Right kidney (tissue), 1 donor: ENCODE results near the gene B4GALNT3.
A peak's percentile ranks its signal among the peaks of the same experiment; 100 is the strongest.

Experiments
- DNase-seq: peaks from one replicate; pipeline ENCODE4 v3.0.0-alpha.2; 2016

The B4GALNT3 gene

DNA sequence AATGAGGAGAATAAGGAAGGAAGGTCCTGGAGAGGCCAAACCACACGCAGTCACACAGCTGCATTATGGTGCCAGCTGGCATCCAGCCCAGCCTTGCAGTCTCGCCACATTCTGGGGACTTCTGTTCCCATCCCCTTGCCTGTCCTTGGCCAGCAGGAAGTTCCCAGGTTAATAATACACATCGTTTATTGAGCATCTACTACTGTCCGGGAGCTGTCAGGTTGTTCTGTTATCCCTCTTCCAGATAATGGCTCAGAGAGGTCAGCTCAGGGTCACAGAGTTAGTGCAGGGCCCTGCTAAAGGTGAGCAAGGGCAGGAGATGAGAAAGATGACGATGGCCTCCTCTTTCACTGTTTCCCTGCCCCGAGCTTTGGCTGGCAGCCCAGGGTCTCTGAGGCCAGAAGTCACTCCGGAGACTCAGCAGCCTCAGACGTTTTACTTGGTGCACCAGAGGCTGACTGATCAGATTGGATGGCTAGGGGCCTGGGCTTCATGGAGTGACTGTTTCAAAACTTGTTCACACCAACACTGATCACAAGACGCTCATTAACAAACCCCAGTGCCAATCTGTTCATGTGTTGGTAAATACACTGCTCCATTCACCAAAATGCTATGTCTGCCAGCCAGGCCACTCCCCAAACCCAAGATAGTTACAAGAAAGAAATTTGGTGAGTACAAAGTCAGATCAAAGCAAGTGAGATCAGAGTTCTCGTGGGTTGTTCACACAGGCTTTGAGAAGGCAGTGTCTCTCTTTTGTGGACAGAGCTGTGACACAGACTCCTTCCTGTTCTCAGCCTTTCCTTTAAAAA is 79.2 kb downstream of the B4GALNT3 start:
- no peak for DNase-seq

- DNase-seq, result no peak
Observed at GRCh38 chr12:539540-540310, 80.0 kb downstream of the B4GALNT3 start.

DNA sequence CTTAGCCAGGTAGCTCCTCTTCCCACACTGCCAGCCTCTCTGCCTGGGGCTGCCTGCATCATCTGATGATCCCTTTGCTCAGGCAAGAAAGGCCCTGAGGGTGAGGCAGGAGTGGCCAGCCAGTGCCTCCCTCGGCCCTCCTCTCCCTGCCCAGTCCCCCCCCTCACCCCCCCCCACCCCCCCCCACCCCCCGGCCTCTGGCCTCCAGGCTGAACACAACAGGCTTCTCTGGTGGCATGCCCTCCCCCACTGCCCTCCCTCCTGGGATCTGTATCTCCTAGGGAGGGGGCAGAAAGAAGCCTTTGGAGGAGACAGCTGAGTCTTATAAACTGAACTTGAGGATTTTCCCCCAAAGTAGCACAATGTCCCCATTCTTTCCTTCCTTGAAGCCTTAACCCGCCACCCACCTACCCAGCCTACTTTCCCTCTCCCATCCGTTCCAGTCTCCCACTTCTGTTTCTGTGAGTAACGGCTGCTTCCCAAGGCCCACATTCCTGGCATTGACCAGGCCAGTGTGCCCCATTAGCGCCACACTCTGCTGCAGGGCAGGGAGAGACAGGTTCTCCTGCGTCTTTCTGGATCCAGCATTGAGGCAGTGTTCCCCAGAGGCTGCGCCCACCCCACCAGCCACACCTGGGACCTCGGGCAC is 82.1 kb downstream of the B4GALNT3 start:
- peak; percentile 55 for DNase-seq

DNA sequence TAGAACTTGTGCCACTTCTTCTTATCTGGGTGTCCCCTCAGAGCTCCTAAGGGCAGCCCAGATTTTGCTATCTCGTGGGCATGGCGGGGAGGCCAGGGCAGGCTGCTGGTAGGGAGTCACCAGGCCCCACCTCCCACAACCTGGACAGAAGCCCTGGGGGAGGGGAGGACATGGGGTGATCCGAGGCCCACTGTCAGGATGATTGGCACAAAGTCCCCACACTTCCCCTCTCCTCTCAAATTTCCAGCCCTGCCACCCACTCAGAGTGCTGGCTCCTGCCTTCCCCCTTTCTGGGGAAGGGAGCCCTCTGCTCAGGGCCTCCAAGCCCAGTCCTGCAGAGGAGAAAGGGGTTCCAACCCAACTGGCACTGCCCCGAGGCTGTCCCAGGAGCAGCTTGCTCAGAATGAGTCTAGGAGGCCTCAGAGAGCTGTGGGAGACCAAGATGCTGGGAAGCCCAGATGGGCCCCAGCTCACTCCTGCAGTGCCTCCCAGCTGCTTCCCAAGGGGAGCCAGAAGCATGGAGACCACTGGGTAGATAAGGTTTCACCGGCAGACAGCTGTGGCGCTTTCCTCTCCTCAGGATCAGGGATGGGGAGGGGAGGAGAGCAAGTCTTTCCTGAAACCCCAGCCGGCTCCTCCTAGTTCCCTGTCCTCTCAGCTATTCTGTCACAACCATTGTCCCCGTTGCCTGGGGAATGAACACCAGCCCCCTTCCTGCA is 82.8 kb downstream of the B4GALNT3 start:
- DNase-seq, result peak; percentile 56

- DNase-seq, result no peak
Observed at GRCh38 chr12:543114-543451, 83.3 kb downstream of the B4GALNT3 start.

- DNase-seq, result no peak
Observed at GRCh38 chr12:544142-544541, 84.4 kb downstream of the B4GALNT3 start.

- DNase-seq, result no peak
Observed at GRCh38 chr12:544941-545635, 85.3 kb downstream of the B4GALNT3 start.

DNA sequence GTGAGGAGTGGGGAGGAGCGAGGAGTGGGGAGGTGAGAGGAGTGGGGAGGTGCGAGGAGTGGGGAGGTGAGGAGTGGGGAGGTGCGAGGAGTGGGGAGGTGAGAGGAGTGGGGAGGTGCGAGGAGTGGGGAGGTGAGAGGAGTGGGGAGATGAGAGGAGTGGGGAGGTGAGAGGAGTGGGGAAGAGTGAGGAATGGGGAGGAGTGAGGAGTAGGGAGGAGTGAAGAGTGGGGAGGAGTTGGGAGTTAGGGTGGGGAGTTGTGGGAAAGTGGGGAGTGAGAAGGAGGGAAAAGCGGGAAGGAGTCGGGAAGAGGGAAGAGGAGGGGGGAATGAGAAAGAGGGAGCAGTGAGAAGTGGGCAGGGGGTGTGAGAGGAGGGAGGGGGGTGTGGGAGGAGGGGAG is 86.1 kb downstream of the B4GALNT3 start:
- DNase-seq, result no peak

DNA sequence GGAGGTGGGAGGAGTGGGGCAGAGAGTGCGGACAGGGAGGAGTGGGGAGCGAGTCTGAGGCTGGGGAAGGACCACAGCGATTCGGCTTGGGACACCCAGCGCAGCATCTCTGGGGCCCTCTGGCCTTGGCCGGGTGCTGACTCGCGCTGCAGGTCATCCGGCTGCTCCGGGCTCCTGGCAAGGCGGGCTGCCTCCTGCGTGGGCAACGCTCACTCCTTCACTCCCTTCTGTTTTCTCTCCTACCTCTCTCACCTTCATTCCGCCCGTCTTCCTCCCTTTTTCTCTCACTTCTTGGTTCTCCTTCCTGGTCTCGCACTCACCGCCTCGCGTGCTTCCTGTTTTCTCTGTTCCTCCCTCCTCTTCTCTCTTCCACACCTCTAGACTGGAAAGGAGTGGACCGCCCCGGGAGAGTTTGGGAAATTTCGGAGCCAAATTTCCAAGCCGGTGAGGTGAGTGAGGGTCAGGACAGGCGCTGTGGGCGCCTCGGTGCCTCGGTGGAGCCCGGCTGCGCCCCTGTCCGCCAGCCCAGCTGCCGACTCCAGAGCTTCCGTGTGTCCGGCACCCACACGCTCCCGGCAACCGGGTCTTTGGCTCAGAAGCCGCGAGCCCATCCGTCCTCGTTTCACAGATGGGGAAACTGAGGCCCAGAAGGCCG is 86.7 kb downstream of the B4GALNT3 start:
- DNase-seq, result no peak

- DNase-seq, result peak; percentile 51
Observed at GRCh38 chr12:546920-547845, 87.4 kb downstream of the B4GALNT3 start.

DNA sequence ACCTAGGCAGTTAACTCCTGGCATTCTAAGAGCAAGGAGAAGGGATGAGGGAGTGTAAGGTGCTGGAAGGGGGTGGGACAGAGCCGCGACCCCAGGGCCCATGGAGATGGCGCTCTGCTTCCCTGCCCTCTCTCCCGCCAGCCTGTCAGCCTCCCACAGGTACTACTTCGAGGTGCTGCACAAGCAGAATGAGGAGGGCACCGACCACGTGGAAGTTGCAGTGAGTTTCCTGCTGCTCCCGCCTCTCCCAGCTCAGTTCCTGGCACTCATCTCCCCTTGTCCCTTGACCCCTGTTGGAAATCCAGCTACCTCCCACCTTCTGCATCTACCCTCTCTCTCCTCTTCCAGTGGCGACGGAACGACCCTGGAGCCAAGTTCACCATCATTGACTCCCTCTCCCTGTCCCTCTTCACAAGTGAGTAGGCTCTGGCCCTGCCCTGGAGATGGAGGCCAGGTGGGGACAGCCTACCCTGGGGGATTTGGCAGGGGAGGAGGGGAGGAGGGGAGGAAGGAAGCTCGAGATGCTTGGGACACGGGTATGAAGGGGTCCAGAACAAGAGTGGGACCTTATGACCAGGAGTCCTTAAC is 88.2 kb downstream of the B4GALNT3 start:
- no peak for DNase-seq

DNA sequence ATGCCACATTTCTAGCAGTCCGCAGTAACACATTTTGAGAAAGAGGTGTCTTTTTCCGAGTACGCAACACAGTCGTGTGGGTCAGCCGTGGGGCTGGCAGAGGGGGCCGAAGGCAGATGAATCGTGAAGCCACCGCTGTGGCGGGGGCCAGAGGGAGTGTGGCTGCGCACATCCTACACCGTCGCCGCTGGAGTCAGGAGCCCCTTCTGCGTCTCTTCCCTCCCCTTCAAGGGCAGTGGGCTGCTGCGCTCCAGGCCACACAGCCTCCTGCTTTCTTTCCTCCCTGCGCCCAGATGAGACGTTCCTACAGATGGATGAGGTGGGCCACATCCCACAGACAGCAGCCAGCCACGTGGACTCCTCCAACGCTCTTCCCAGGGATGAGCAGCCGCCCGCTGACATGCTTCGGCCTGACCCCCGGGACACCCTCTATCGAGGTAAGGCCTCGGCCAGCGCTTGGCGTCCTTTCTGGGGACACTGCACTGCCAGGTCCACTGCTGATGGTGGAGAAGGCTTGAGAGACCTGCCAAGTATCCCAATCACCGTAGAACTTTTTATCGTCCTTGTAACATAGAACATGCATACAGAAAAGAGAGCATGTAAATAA is 89.8 kb downstream of the B4GALNT3 start:
- DNase-seq, result no peak

DNA sequence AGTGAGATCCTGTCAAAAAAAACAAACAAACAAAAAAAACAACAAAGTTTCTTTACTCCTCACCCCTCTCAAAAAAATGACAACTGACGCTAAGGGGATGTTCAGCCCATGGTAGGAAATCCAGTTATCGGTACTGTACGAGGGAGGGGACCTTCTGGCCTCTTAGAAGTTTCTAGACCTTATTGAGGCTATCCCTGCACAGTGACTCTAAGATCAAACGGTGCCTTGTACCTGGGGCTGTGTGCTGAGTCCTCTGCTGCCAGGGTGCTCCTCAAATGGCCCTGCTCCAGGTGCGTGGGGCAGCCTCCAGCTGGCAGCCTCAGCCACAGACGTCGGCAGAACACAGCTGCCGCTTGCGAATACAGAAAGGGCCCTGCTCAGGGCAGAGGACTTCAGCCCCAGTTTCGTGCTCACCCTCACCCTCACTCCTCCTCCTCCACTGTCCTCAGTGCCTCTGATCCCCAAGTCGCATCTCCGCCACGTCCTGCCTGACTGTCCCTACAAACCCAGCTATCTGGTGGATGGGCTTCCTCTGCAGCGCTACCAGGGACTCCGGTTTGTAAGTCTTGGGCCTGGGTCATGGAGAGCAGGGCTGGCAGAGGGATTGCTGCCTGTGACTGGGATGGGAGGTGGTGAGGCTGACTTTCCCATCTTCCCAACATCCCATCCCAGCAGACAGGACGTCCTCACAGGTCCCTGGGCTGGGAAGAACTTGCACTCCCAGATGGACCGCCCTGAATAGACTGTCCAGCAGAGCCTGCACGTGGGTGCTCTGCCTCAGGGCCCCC is 90.9 kb downstream of the B4GALNT3 start:
- no peak for DNase-seq

- no peak for DNase-seq
Observed at GRCh38 chr12:552466-552865, 92.7 kb downstream of the B4GALNT3 start.

GRCh38 chr12:553216-554000 is 93.7 kb downstream of the B4GALNT3 start:
- DNase-seq, result no peak

DNA sequence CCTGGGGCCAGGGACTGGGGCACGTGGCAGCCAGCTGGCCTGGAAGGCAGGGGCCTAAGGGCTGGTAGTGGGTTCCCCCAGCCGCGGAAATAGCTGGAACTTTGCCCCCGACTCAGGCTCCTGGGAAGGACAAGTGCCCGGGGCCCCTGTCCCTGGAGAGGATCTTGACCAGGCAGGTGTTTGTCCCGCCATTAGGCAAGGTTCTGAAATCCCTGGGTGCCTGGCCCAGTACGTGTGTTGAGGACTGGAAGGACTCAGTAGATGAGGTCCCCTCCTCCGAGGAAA is 94.2 kb downstream of the B4GALNT3 start:
- DNase-seq, result no peak

DNA sequence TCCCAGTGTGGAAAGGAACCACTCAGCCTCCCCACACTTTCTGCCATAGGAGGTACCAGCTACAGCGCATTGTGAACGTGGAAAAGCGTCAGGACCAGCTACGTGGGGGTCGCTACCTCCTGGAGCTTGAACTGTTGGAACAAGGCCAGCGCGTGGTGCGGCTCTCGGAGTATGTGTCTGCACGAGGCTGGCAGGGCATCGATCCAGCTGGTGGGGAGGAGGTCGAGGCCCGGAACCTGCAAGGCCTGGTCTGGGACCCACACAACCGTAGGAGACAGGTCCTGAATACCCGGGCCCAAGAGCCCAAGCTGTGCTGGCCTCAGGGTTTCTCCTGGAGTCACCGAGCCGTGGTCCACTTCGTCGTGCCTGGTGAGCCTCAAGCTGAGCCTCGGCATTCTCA is 96.8 kb downstream of the B4GALNT3 start:
- DNase-seq, result no peak

DNA sequence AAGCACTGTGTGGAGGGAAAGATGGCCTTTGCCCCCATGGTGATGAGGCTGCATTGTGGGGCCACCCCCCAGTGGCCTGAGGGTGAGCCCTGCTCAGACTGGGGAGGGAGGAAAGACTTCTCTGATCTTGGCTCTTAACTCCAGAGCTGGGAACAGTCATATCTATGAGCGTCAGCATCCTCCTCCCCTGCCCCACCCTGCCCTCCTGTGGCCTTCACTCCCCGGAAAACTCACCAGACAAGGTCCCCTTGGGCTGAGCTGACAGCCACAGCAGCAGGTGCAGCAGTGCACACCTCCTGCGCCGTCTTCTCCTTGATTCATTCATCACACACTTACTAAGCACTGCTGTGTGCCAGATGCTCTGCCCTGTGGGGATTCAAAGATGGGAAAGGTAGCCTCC is 98.8 kb downstream of the B4GALNT3 start:
- DNase-seq, result no peak
